Activated B cell treated with CpG ODN at 0.5 μM for 24 hours (primary cell): ENCODE results near the gene ADAMTSL4. TPM values are rescaled to one million over a fixed set of nuclear protein-coding genes. Genes with fewer than 3 reads are reported as not detected.
A peak's percentile ranks its signal among the peaks of the same experiment; 100 is the strongest.
"Not testable (repeated sequence)": the region's sequence is repeated elsewhere in the genome, so short reads cannot be mapped to it uniquely, and the experiment has no call there.

ENCODE experiments used
- ATAC-seq: fragments of 200-7000 bp; cut with Tn5 transposase; one replicate; pipeline ENCODE4 v1.10.0; 2021; ENCODE audit warnings: low read depth, mild to moderate bottlenecking, moderate library complexity
- CTCF ChIA-PET: fragments of 350-600 bp; sonication (Branson Sonifier 250); formaldehyde crosslinking; loops from one replicate; lab custom pipeline; 2021; ENCODE audit warnings: antibody characterized with exemption; lab: Charles Lee
- POLR2A ChIA-PET: fragments of 350-600 bp; sonication (Branson Sonifier 250); formaldehyde crosslinking; loops from one replicate; lab custom pipeline; 2021; ENCODE audit warnings: antibody characterized with exemption; lab: Charles Lee
- DNase-seq: peaks from one replicate; pipeline ENCODE4 v3.0.0; 2022
- H3K27ac Mint-ChIP-seq: one replicate; pipeline ENCODE4 v1.8.0; 2020; ENCODE audit warnings: mixed read lengths
- H3K27me3 Mint-ChIP-seq: one replicate; pipeline ENCODE4 v1.8.0; 2021; ENCODE audit warnings: mixed read lengths
- H3K36me3 Mint-ChIP-seq: one replicate; pipeline ENCODE4 v1.8.0; 2021; ENCODE audit warnings: low read depth, mixed read lengths
- H3K4me1 Mint-ChIP-seq: one replicate; pipeline ENCODE4 v1.8.0; 2021; ENCODE audit warnings: mixed read lengths
- H3K4me3 Mint-ChIP-seq: one replicate; pipeline ENCODE4 v1.8.0; 2020; ENCODE audit warnings: mild to moderate bottlenecking, mixed read lengths
- H3K9me3 Mint-ChIP-seq: one replicate; pipeline ENCODE4 v1.8.0; 2020; ENCODE audit warnings: mixed read lengths
- CTCF ChIP-seq: fragments of 200-600 bp; IDR thresholded peaks from one replicate; pipeline ENCODE4 v1.8.0; 2022; ENCODE audit warnings: antibody characterized with exemption, mild to moderate bottlenecking
- intact Hi-C: fragments of 100-400 bp; cut with micrococcal nuclease; formaldehyde crosslinking; loops from one replicate; pipeline ENCODE4 v1.15.1; 2024
- total RNA-seq: library from RNA; stranded (reverse); gene quantifications from 2 replicates; pipeline ENCODE4 v1.2.3, GENCODE V29; 2022

The ADAMTSL4 gene
- total RNA-seq, 1 donor from 2014 or later: 0.11 TPM

GRCh38 chr1:150572918-150573647, 23.9 kb downstream of the ADAMTSL4 start:
- TF ChIP-seq CTCF: no peak
- H3K36me3 Mint-ChIP-seq: peaks cover 81% of the 10 kb centered on the region
- no peaks in the 10 kb centered on the region for H3K27me3 Mint-ChIP-seq
- no peaks in the 10 kb centered on the region for H3K9me3 Mint-ChIP-seq
- peak overlapping the region; percentile 70 for H3K4me3 Mint-ChIP-seq
- CTCF ChIA-PET: interaction anchor here (1.0 to 9.8 kb wide), 2 partner anchors 11 to 48 kb away, joined by 4 to 196 read pairs; no protein-coding TSS in a partner anchor
- intact Hi-C loops: loop anchor here (1.0 kb wide), 1 partner anchor 10 kb away; no protein-coding TSS in a partner anchor
- peak overlapping the region; percentile 88 for H3K27ac Mint-ChIP-seq
- DNase-seq: no peak
- H3K4me1 Mint-ChIP-seq: peaks cover 90% of the 10 kb centered on the region
- POLR2A ChIA-PET: interaction anchor here (0.5 to 14.3 kb wide), 11 partner anchors 8 to 481 kb away, joined by 3 to 1106 read pairs (median 5); partner anchors contain the start of genes ENSA and TARS2
- peak; percentile 60 for ATAC-seq

- CTCF ChIA-PET: interaction anchor here (6.8 to 9.8 kb wide), 2 partner anchors 12 to 47 kb away, joined by 56 to 196 read pairs; no protein-coding TSS in a partner anchor
- H3K36me3 Mint-ChIP-seq: peaks cover 86% of the 10 kb centered on the region
- DNase-seq: not testable (repeated sequence)
Measured at GRCh38 chr1:150573648-150574071, 24.5 kb downstream of the ADAMTSL4 start.

GRCh38 chr1:150574260-150575071, 25.3 kb downstream of the ADAMTSL4 start:
- ChIA-PET POLR2A (interaction anchor here (0.9 to 14.3 kb wide), 3 partner anchors 9 to 55 kb away, joined by 3 to 1106 read pairs (median 6); partner anchors contain the start of gene ENSA), CTCF (interaction anchor here (6.8 to 9.8 kb wide), 2 partner anchors 13 to 46 kb away, joined by 56 to 196 read pairs; no protein-coding TSS in a partner anchor)
- DNase-seq: no peak
- Mint-ChIP-seq H3K27me3 (no peaks in the 10 kb centered on the region), H3K4me3 (peak overlapping the region; percentile 95), H3K9me3 (no peaks in the 10 kb centered on the region), H3K36me3 (peaks cover 87% of the 10 kb centered on the region), H3K4me1 (peaks cover 76% of the 10 kb centered on the region), H3K27ac (peak overlapping the region; percentile 85)
- TF ChIP-seq CTCF: no peak
- ATAC-seq: no peak
- intact Hi-C loops: no loop called here

More at GRCh38 chr1:150573648-150574071, 24.5 kb downstream of the ADAMTSL4 start:
- Mint-ChIP-seq H3K4me1 (peaks cover 84% of the 10 kb centered on the region), H3K27ac (peak overlapping the region; percentile 88), H3K4me3 (peak overlapping the region; percentile 70)
- POLR2A ChIA-PET: interaction anchor here (1.1 to 14.3 kb wide), 3 partner anchors 9 to 56 kb away, joined by 5 to 1106 read pairs (median 18); partner anchors contain the start of gene ENSA
- ATAC-seq: peak; percentile 9
- H3K9me3 Mint-ChIP-seq, H3K27me3 Mint-ChIP-seq: not testable (repeated sequence)
- intact Hi-C loops: loop anchor here (1.0 kb wide), 1 partner anchor 10 kb away; no protein-coding TSS in a partner anchor

- CTCF ChIA-PET: interaction anchor here (6.8 to 9.8 kb wide), 2 partner anchors 13 to 46 kb away, joined by 56 to 196 read pairs; no protein-coding TSS in a partner anchor
- H3K36me3 Mint-ChIP-seq: peaks cover 81% of the 10 kb centered on the region
- peak overlapping the region; percentile 95 for H3K4me3 Mint-ChIP-seq
- H3K4me1 Mint-ChIP-seq: peaks cover 74% of the 10 kb centered on the region
- POLR2A ChIA-PET: interaction anchor here (0.9 to 14.3 kb wide), 3 partner anchors 10 to 54 kb away, joined by 3 to 1106 read pairs (median 6); partner anchors contain the start of gene ENSA
- no peaks in the 10 kb centered on the region for H3K9me3 Mint-ChIP-seq
- no peak for TF ChIP-seq CTCF
- H3K27ac Mint-ChIP-seq: peak overlapping the region; percentile 85
- ATAC-seq (no peak), DNase-seq (no peak)
- intact Hi-C loops: no loop called here
- H3K27me3 Mint-ChIP-seq: no peaks in the 10 kb centered on the region
Measured at GRCh38 chr1:150575072-150575489, 25.9 kb downstream of the ADAMTSL4 start.
